Kidney epithelial cell (primary cell): ENCODE results near the gene SSH3. TPM values are rescaled to one million over a fixed set of nuclear protein-coding genes. Genes with fewer than 3 reads are reported as not detected.

Experiments used
- DNase-seq: peaks from one replicate; pipeline ENCODE4 v3.0.0-alpha.2; 2010; ENCODE audit warnings: low read depth
- H3K27me3 ChIP-seq: 2 replicates; pipeline ENCODE4 v1.6.0; 2011; ENCODE audit warnings: low read length; ENCODE audit not compliant: control insufficient read depth, insufficient read depth
- H3K36me3 ChIP-seq: 2 replicates; pipeline ENCODE4 v1.5.1; 2011; ENCODE audit warnings: low read length; ENCODE audit not compliant: control insufficient read depth, insufficient read depth
- H3K4me3 ChIP-seq: 2 replicates; pipeline ENCODE4 v1.5.1; 2011; ENCODE audit warnings: low read depth, mild to moderate bottlenecking, control low read depth, low read length
- CTCF ChIP-seq: IDR thresholded peaks from 2 replicates; pipeline ENCODE4 v1.5.1; 2011; ENCODE audit warnings: mild to moderate bottlenecking, moderate library complexity, low read length, control low read depth, inconsistent platforms; ENCODE audit not compliant: insufficient read depth, poor library complexity, severe bottlenecking
- total RNA-seq: library from RNA; depleted of rRNA; stranded (reverse); fragments of >200 nt; gene quantifications from 2 replicates; pipeline ENCODE4 v1.2.3, GENCODE V29; 2015

SSH3 gene
- total RNA-seq: 37.2 and 39.9 TPM in 2 replicates

- Histone ChIP-seq H3K27me3 (no peaks in the 10 kb centered on the region), H3K4me3 (peak within 1 kb of the TSS; percentile 95), H3K36me3 (peaks cover 3% of the 10 kb centered on the region)
- DNase-seq: no peak
- no peak for TF ChIP-seq CTCF
Measured at GRCh38 chr11:67303132-67303834, at the start of gene SSH3. Gene SSH3, plus strand, starts transcription at chr11:67303530. Its CDS starts 96 bp downstream, at chr11:67303626.

- no peak for DNase-seq
- no peaks in the 10 kb centered on the region for H3K27me3 ChIP-seq
- peaks cover 7% of the 10 kb centered on the region for H3K36me3 ChIP-seq
Measured at GRCh38 chr11:67253872-67254624, 49.3 kb upstream of the SSH3 start.

GRCh38 chr11:67254798-67255197 lies 48.5 kb upstream of the SSH3 start:
- H3K27me3 ChIP-seq: no peaks in the 10 kb centered on the region
- no peak for DNase-seq
- no peak for TF ChIP-seq CTCF
- H3K4me3 ChIP-seq: no peak overlapping the region
- H3K36me3 ChIP-seq: peaks cover 7% of the 10 kb centered on the region

More at GRCh38 chr11:67253872-67254624, 49.3 kb upstream of the SSH3 start:
- no peak overlapping the region for H3K4me3 ChIP-seq
- no peak for TF ChIP-seq CTCF

GRCh38 chr11:67255353-67255752 lies 48.0 kb upstream of the SSH3 start:
- TF ChIP-seq CTCF: no peak
- Histone ChIP-seq H3K36me3 (peaks cover 7% of the 10 kb centered on the region), H3K27me3 (no peaks in the 10 kb centered on the region), H3K4me3 (no peak overlapping the region)
- no peak for DNase-seq

GRCh38 chr11:67255864-67256263 lies 47.5 kb upstream of the SSH3 start:
- DNase-seq: no peak
- Histone ChIP-seq H3K27me3 (no peaks in the 10 kb centered on the region), H3K36me3 (peaks cover 7% of the 10 kb centered on the region), H3K4me3 (no peak overlapping the region)
- TF ChIP-seq CTCF: no peak
